H9 (cell line): ENCODE results near the gene MUC5B. TPM values are rescaled to one million over a fixed set of nuclear protein-coding genes. Genes with fewer than 3 reads are reported as not detected.

Experiments
- DNase-seq: peaks from one replicate; pipeline ENCODE4 v3.0.0-alpha.2; 2017
- H2AFZ ChIP-seq: one replicate; pipeline ENCODE4 v1.6.1; 2013; ENCODE audit warnings: mild to moderate bottlenecking, low read length, control low read depth, moderate library complexity
- H2AK5ac ChIP-seq: 2 replicates; pipeline ENCODE4 v1.6.1; 2013; ENCODE audit warnings: low read length, control low read depth, mixed read lengths; ENCODE audit not compliant: insufficient read length
- H2BK120ac ChIP-seq: one replicate; pipeline ENCODE4 v1.6.1; 2013; ENCODE audit warnings: low read depth, mild to moderate bottlenecking, low read length, control low read depth, inconsistent platforms; ENCODE audit not compliant: poor library complexity, severe bottlenecking
- H2BK12ac ChIP-seq: 2 replicates; pipeline ENCODE4 v1.6.1; 2013; ENCODE audit warnings: low read length, control low read depth, mixed read lengths, low read depth; ENCODE audit not compliant: insufficient read length
- H2BK15ac ChIP-seq: 2 replicates; pipeline ENCODE4 v1.6.1; 2013; ENCODE audit warnings: low read depth, low read length, control low read depth
- H2BK20ac ChIP-seq: one replicate; pipeline ENCODE4 v1.6.1; 2013; ENCODE audit warnings: low read depth, mild to moderate bottlenecking, low read length, control low read depth, inconsistent platforms; ENCODE audit not compliant: poor library complexity, severe bottlenecking
- H2BK5ac ChIP-seq: 2 replicates; pipeline ENCODE4 v1.6.1; 2013; ENCODE audit warnings: low read length, control low read depth, mixed read lengths; ENCODE audit not compliant: insufficient read length
- H3K14ac ChIP-seq: 2 replicates; pipeline ENCODE4 v1.6.1; 2013; ENCODE audit warnings: low read length, control low read depth; ENCODE audit not compliant: insufficient read depth
- H3K18ac ChIP-seq: 2 replicates; pipeline ENCODE4 v1.6.1; 2013; ENCODE audit warnings: low read depth, mild to moderate bottlenecking, mixed read lengths, low read length, control low read depth; ENCODE audit not compliant: insufficient read length
- H3K23ac ChIP-seq: 2 replicates; pipeline ENCODE4 v1.6.1; 2013; ENCODE audit warnings: low read length, control low read depth, mixed read lengths, low read depth; ENCODE audit not compliant: insufficient read length
- H3K23me2 ChIP-seq: 2 replicates; pipeline ENCODE4 v1.6.1; 2013; ENCODE audit warnings: low read depth, mild to moderate bottlenecking, mixed read lengths, low read length, control low read depth; ENCODE audit not compliant: insufficient read length, poor library complexity, severe bottlenecking
- H3K27ac ChIP-seq: 2 replicates; pipeline ENCODE4 v1.5.1; 2013; ENCODE audit warnings: low read length, control low read depth, mixed read lengths, low read depth; ENCODE audit not compliant: insufficient read length
- H3K27me3 ChIP-seq: 2 replicates; pipeline ENCODE4 v1.6.1; 2013; ENCODE audit warnings: low read length, control low read depth, inconsistent platforms; ENCODE audit not compliant: insufficient read depth
- H3K4ac ChIP-seq: 2 replicates; pipeline ENCODE4 v1.6.1; 2013; ENCODE audit warnings: low read depth, mild to moderate bottlenecking, control low read depth, inconsistent platforms, low read length, moderate library complexity
- H3K4me1 ChIP-seq: 2 replicates; pipeline ENCODE4 v1.6.1; 2013; ENCODE audit warnings: low read length, control low read depth, inconsistent platforms; ENCODE audit not compliant: insufficient read depth
- H3K4me2 ChIP-seq: 2 replicates; pipeline ENCODE4 v1.6.1; 2013; ENCODE audit warnings: low read length, control low read depth, mixed read lengths; ENCODE audit not compliant: insufficient read length, insufficient read depth
- H3K56ac ChIP-seq: 2 replicates; pipeline ENCODE4 v1.6.1; 2013; ENCODE audit warnings: low read depth, mild to moderate bottlenecking, mixed read lengths, low read length, control low read depth; ENCODE audit not compliant: insufficient read length
- H3K79me1 ChIP-seq: 2 replicates; pipeline ENCODE4 v1.6.1; 2013; ENCODE audit warnings: low read depth, mild to moderate bottlenecking, moderate library complexity, low read length, control low read depth, inconsistent platforms; ENCODE audit not compliant: insufficient read depth, poor library complexity, severe bottlenecking
- H3K79me2 ChIP-seq: 2 replicates; pipeline ENCODE4 v1.6.1; 2013; ENCODE audit warnings: low read length, control low read depth, inconsistent platforms; ENCODE audit not compliant: insufficient read depth
- H3K9ac ChIP-seq: 2 replicates; pipeline ENCODE4 v1.6.1; 2013; ENCODE audit warnings: low read length, control low read depth, mixed read lengths; ENCODE audit not compliant: insufficient read length; ENCODE audit errors: extremely low read depth
- H3K9me3 ChIP-seq: one replicate; pipeline ENCODE4 v1.6.1; 2013; ENCODE audit warnings: low read depth, low read length, inconsistent platforms; ENCODE audit not compliant: control insufficient read depth
- H3T11ph ChIP-seq: one replicate; pipeline ENCODE4 v1.6.1; 2013; ENCODE audit warnings: mild to moderate bottlenecking, low read length, control low read depth, inconsistent platforms
- H4K20me1 ChIP-seq: one replicate; pipeline ENCODE4 v1.6.1; 2013; ENCODE audit not compliant: control insufficient read depth, insufficient read length, insufficient read depth
- H4K5ac ChIP-seq: 2 replicates; pipeline ENCODE4 v1.6.1; 2013; ENCODE audit warnings: low read depth, mild to moderate bottlenecking, mixed read lengths, low read length, control low read depth; ENCODE audit not compliant: insufficient read length
- H4K8ac ChIP-seq: replicated peaks from 2 replicates; pipeline ENCODE4 v1.6.1; 2013; ENCODE audit warnings: low read length, control low read depth, mixed read lengths, low read depth; ENCODE audit not compliant: insufficient read length
- H4K91ac ChIP-seq: 2 replicates; pipeline ENCODE4 v1.6.1; 2013; ENCODE audit warnings: low read depth, mild to moderate bottlenecking, moderate library complexity, mixed read lengths, low read length, control low read depth; ENCODE audit not compliant: insufficient read length
- H3K27ac Mint-ChIP-seq, 3 experiments: 2 replicates in 2 of 3; 3 replicates in 1 of 3; pipeline ENCODE4 v1.8.0; 2020 to 2021; ENCODE audit warnings: mixed read lengths in 3 of 3, mild to moderate bottlenecking in 1 of 3, moderate library complexity in 1 of 3
- H3K27me3 Mint-ChIP-seq: 2 replicates; pipeline ENCODE4 v1.8.0; 2021; ENCODE audit warnings: low read depth, mild to moderate bottlenecking, moderate library complexity, mixed read lengths
- H3K36me3 Mint-ChIP-seq, 3 experiments: 2 replicates in 2 of 3; 3 replicates in 1 of 3; pipeline ENCODE4 v1.8.0; 2020 to 2021; ENCODE audit warnings: low read depth in 3 of 3, mixed read lengths in 3 of 3; ENCODE audit not compliant: insufficient read depth in 1 of 3
- H3K4me1 Mint-ChIP-seq, 2 experiments: 2 replicates each; pipeline ENCODE4 v1.8.0; 2020; ENCODE audit warnings: mixed read lengths in 2 of 2
- H3K4me3 Mint-ChIP-seq, 2 experiments: 2 replicates in 1 of 2; 3 replicates in 1 of 2; pipeline ENCODE4 v1.8.0; 2020 to 2021; ENCODE audit warnings: mild to moderate bottlenecking in 2 of 2, mixed read lengths in 2 of 2, moderate library complexity in 1 of 2
- H3K9me3 Mint-ChIP-seq, 2 experiments: 2 replicates in 1 of 2; 3 replicates in 1 of 2; pipeline ENCODE4 v1.8.0; 2020; ENCODE audit warnings: mild to moderate bottlenecking in 2 of 2, mixed read lengths in 2 of 2, moderate library complexity in 1 of 2
- CTCF ChIP-seq: fragments of 200-600 bp; sonication (generic); conservative IDR thresholded peaks from 3 replicates; pipeline ENCODE4 v1.8.0; 2021; ENCODE audit warnings: antibody characterized with exemption, mild to moderate bottlenecking
- WGBS: extraction: QIAGEN DNeasy Blood & Tissue Kit; methylation state at CpG from one replicate; pipeline ENCODE4 v1.1.7; 2013; ENCODE audit warnings: missing lambda C conversion rate, low lambda C conversion rate, mixed read lengths; ENCODE audit not compliant: insufficient read length; ENCODE audit errors: extremely low coverage; 5-methylcytosine and 5-hydroxymethylcytosine counted together
- total RNA-seq: library from RNA; stranded (reverse); gene quantifications from 2 replicates; pipeline ENCODE4 v1.2.1, GENCODE V29; 2021

The MUC5B gene
- total RNA-seq, 1 experiment from 2014 or later, result not detected

- Histone ChIP-seq H4K5ac (no peak overlapping the region), H3K79me2 (no peaks in the 10 kb centered on the region), H4K91ac (no peak overlapping the region), H3T11ph (no peak overlapping the region), H2BK5ac (no peak overlapping the region), H3K4me2 (no peak overlapping the region), H4K20me1 (no peaks in the 10 kb centered on the region), H2AK5ac (no peak overlapping the region), H3K79me1 (no peaks in the 10 kb centered on the region), H3K9me3 (no peaks in the 10 kb centered on the region), H3K18ac (no peak overlapping the region), H2AFZ (no peak overlapping the region), H4K8ac (no peak overlapping the region), H3K4me1 (no peaks in the 10 kb centered on the region), H3K27me3 (no peaks in the 10 kb centered on the region), H3K56ac (no peak overlapping the region), H3K23ac (no peak overlapping the region), H3K4ac (no peak overlapping the region), H3K27ac (no peak overlapping the region), H2BK120ac (no peak overlapping the region), H2BK12ac (no peak overlapping the region), H3K9ac (no peak overlapping the region), H2BK15ac (no peak overlapping the region), H2BK20ac (no peak overlapping the region), H3K14ac (no peak overlapping the region; the same call in 1 of the 2 replicates), H3K23me2 (peaks cover 4% of the 10 kb centered on the region)
- no peak for TF ChIP-seq CTCF
- no peaks in the 10 kb centered on the region for H3K9me3 Mint-ChIP-seq
- no peak overlapping the region for H3K27ac Mint-ChIP-seq
- no peak overlapping the region for H3K4me3 Mint-ChIP-seq
- no CpG with 5 or more reads among the region's 47 CpGs for WGBS
- no peaks in the 10 kb centered on the region for H3K36me3 Mint-ChIP-seq
- DNase-seq, result peak; percentile 28
- no peaks in the 10 kb centered on the region for H3K4me1 Mint-ChIP-seq
- peaks cover 2% of the 10 kb centered on the region; the same call in 1 of the 2 replicates for H3K27me3 Mint-ChIP-seq
These were observed 22.9 kb upstream of the MUC5B start for GRCh38 chr11:1199751-1200610.
